K562 (cell line): Measurements from ENCODE around the gene RRAGD. TPM values are rescaled to one million over a fixed set of nuclear protein-coding genes. Genes with fewer than 3 reads are reported as not detected.

Source experiments
- ATAC-seq: fragments of 200-7000 bp; cut with Tn5 transposase; 3 replicates; pipeline ENCODE4 v1.9.1; 2020; ENCODE audit warnings: moderate library complexity
- BruUV-seq: library from RNA; stranded (reverse); fragments of 400-500 nt; replicated peaks from 2 replicates; lab custom pipeline; 2021; lab: Mats Ljungman, UMichigan
- CTCF ChIA-PET: fragments of 300-600 bp; formaldehyde crosslinking; extraction: SDS; loops from one replicate; lab custom pipeline; 2021; ENCODE audit warnings: low intra/inter-chr PET ratio; lab: Yijun Ruan, JAX
- POLR2A ChIA-PET: fragments of 300-600, 350-650 bp; sonication (Branson Sonifier 250); formaldehyde crosslinking; extraction: SDS; loops from one replicate; lab custom pipeline; 2021; ENCODE audit warnings: antibody characterized with exemption, inconsistent platforms; lab: Yijun Ruan, JAX
- DNase-seq, 4 experiments: peaks; one replicate each; pipeline versions ENCODE4 v3.0.0 to v3.0.0-alpha.2; 2011 to 2018; ENCODE audit warnings: low spot score in 3 of 4, mixed read lengths in 3 of 4; ENCODE audit errors: extremely low read depth in 1 of 4
- FAIRE-seq: peaks from 2 replicates; lab custom pipeline; 2011; peaks lifted over from hg19 to GRCh38; lab: Jason Lieb, UNC
- H2AFZ ChIP-seq: 2 replicates; pipeline ENCODE4 v1.6.0; 2011; ENCODE audit warnings: low read depth, low read length, control low read depth, inconsistent platforms
- H3K27ac ChIP-seq: fragments of 200-600 bp; 3 replicates; pipeline ENCODE4 v1.8.0; 2011; ENCODE audit warnings: low read depth, mild to moderate bottlenecking, control low read depth, inconsistent platforms, low read length, moderate library complexity, mixed read lengths; ENCODE audit errors: extremely low read depth
- H3K27me3 ChIP-seq, 2 experiments: fragments of 300-600 bp in 1 of 2; 2 replicates in 1 of 2; 3 replicates in 1 of 2; pipeline versions ENCODE4 v1.6.0 to v1.8.0; 2011; ENCODE audit warnings: inconsistent platforms in 2 of 2, low read length in 2 of 2, mild to moderate bottlenecking in 1 of 2, mixed read lengths in 1 of 2, moderate library complexity in 1 of 2; ENCODE audit not compliant: control insufficient read depth in 2 of 2, insufficient read depth in 2 of 2
- H3K36me3 ChIP-seq: fragments of 300-600 bp; 3 replicates; pipeline ENCODE4 v1.8.0; 2011; ENCODE audit warnings: mild to moderate bottlenecking, low read length, inconsistent platforms; ENCODE audit not compliant: control insufficient read depth, insufficient read depth
- H3K4me1 ChIP-seq, 2 experiments: fragments of 200-600 bp in 1 of 2; replicated peaks in 1 of 2; 2 replicates in 1 of 2; 3 replicates in 1 of 2; pipeline versions ENCODE4 v1.5.1 to v1.8.0; 2011; ENCODE audit warnings: inconsistent platforms in 2 of 2, low read length in 2 of 2, mild to moderate bottlenecking in 1 of 2, mixed read lengths in 1 of 2, moderate library complexity in 1 of 2; ENCODE audit not compliant: control insufficient read depth in 2 of 2, insufficient read depth in 2 of 2
- H3K4me2 ChIP-seq: 2 replicates; pipeline ENCODE4 v1.6.1; 2011; ENCODE audit warnings: low read length, control low read depth, inconsistent platforms, mixed read lengths; ENCODE audit not compliant: insufficient read depth
- H3K4me3 ChIP-seq: fragments of 200-600 bp; sonication (generic), shearing (Covaris generic); 2 replicates; pipeline ENCODE4 v1.5.1; 2016; ENCODE audit warnings: control low read depth, inconsistent platforms
- H3K79me2 ChIP-seq: fragments of 200-600 bp; 3 replicates; pipeline ENCODE4 v1.8.0; 2011; ENCODE audit warnings: low read length, inconsistent platforms; ENCODE audit not compliant: control insufficient read depth, insufficient read depth
- H3K9ac ChIP-seq, 2 experiments: 2 replicates each; pipeline versions ENCODE4 v1.6.0 to v1.6.1; 2011; ENCODE audit warnings: low read depth in 2 of 2, low read length in 2 of 2, control low read depth in 1 of 2, inconsistent platforms in 1 of 2, mild to moderate bottlenecking in 1 of 2, mixed read lengths in 1 of 2; ENCODE audit not compliant: insufficient read depth in 1 of 2
- H3K9me1 ChIP-seq: one replicate; pipeline ENCODE4 v1.6.0; 2011; ENCODE audit warnings: inconsistent platforms, mild to moderate bottlenecking, low read length, moderate library complexity; ENCODE audit not compliant: control insufficient read depth, insufficient read depth
- H3K9me3 ChIP-seq: replicated peaks from 2 replicates; pipeline ENCODE4 v1.5.1; 2011; ENCODE audit warnings: low read depth, low read length, inconsistent platforms; ENCODE audit not compliant: control insufficient read depth, insufficient read depth
- H4K20me1 ChIP-seq: replicated peaks from 2 replicates; pipeline ENCODE4 v1.6.1; 2011; ENCODE audit warnings: low read length, inconsistent platforms, mixed read lengths; ENCODE audit not compliant: control insufficient read depth, insufficient read depth
- BRD4 ChIP-seq: fragments of 200-600 bp; sonication (generic); IDR thresholded peaks from 2 replicates; pipeline ENCODE4 v1.6.1; 2017; ENCODE audit warnings: inconsistent platforms
- CBFB ChIP-seq: sonication (generic); formaldehyde crosslinking; IDR thresholded peaks from 2 replicates; pipeline ENCODE4 v1.4.0; 2020; ENCODE audit warnings: mild to moderate bottlenecking, missing genetic modification reagents
- ERF ChIP-seq: fragments of 450-650 bp; formaldehyde crosslinking; IDR thresholded peaks from 2 replicates; pipeline ENCODE4 v1.4.0; 2020; ENCODE audit warnings: mild to moderate bottlenecking, mixed read lengths
- FOXP1 ChIP-seq: sonication (generic); formaldehyde crosslinking; IDR thresholded peaks from 2 replicates; pipeline ENCODE4 v1.8.0; 2022; ENCODE audit warnings: mild to moderate bottlenecking, missing genetic modification reagents
- NCOA6 ChIP-seq: fragments of 450-650 bp; IDR thresholded peaks from 2 replicates; pipeline ENCODE4 v1.6.1; 2017; ENCODE audit warnings: mild to moderate bottlenecking
- POLR2G ChIP-seq: fragments of 200-400 bp; formaldehyde crosslinking; IDR thresholded peaks from 2 replicates; pipeline ENCODE4 v1.6.1; 2017; ENCODE audit warnings: low read depth, mild to moderate bottlenecking, antibody characterized with exemption, low read length, moderate library complexity
- RBBP5 ChIP-seq: fragments of 200-600 bp; sonication (generic); IDR thresholded peaks from 2 replicates; pipeline ENCODE4 v1.6.1; 2012; ENCODE audit warnings: borderline replicate concordance, mild to moderate bottlenecking, low read length, control low read depth, inconsistent platforms; ENCODE audit not compliant: insufficient read depth, poor library complexity, severe bottlenecking
- ZNF133 ChIP-seq: fragments of 250-450 bp; sonication (Bioruptor Pico); IDR thresholded peaks from 2 replicates; pipeline ENCODE4 v1.4.0; 2020; ENCODE audit warnings: mild to moderate bottlenecking
- WGBS: fragments of 100-300 bp; shearing (Covaris generic); methylation state at CpG from one replicate; pipeline ENCODE4 v1.1.6; 2016; ENCODE audit warnings: low coverage, mixed read lengths; ENCODE audit not compliant: insufficient coverage; ENCODE audit errors: missing lambda C conversion rate; 5-methylcytosine and 5-hydroxymethylcytosine counted together
- in situ Hi-C: fragments of 300-500 bp; cut with MboI; formaldehyde crosslinking; loops from 4 replicates; pipeline ENCODE4 v1.15.0; 2018; ENCODE audit warnings: inconsistent platforms, mixed read lengths
- intact Hi-C: fragments of 100-400 bp; cut with micrococcal nuclease; formaldehyde crosslinking; loops from 2 replicates; pipeline ENCODE4 v1.14.2; 2022
- polyA plus RNA-seq, 8 experiments: library from polyadenylated mRNA; depleted of rRNA in 4 of 8; stranded (reverse) in 5 of 8; unstranded in 3 of 8; fragments of >200 nt; fragmentation: Nextera tagmentation in 2 of 8; fragmentation: Illumina TruSeq in 1 of 8; extraction: Ambion mirVana in 2 of 8; extraction: Trizol in 1 of 8; gene quantifications; 2 replicates each; pipeline versions ENCODE4 v1.2.1 to v1.2.3, GENCODE V29; 2011 to 2014; ENCODE audit warnings: inconsistent platforms in 1 of 8, missing spikeins in 1 of 8
- total RNA-seq, 7 experiments: library from RNA; depleted of rRNA in 6 of 7; stranded (reverse); fragments of >200 nt in 6 of 7; fragmentation: Illumina TruSeq in 2 of 7; extraction: Trizol in 2 of 7; gene quantifications; 2 replicates each; pipeline versions ENCODE4 v1.2.1 to v1.2.3, GENCODE V29; 2011 to 2021; ENCODE audit warnings: low replicate concordance in 1 of 7
- TF ChIP-seq, protein P1 (sequence below): fragments of 250-450 bp; sonication (Bioruptor Pico); IDR thresholded peaks from 2 replicates; pipeline ENCODE4 v1.9.0; 2021; ENCODE audit warnings: mild to moderate bottlenecking, inconsistent platforms
- TF ChIP-seq, protein P2 (sequence below), 2 experiments: fragments of 250-450 bp in 1 of 2; fragments of 450-650 bp in 1 of 2; sonication (Bioruptor Pico) in 1 of 2; IDR thresholded peaks; 2 replicates each; pipeline versions ENCODE4 v1.6.1 to v1.8.0; 2016 to 2021; ENCODE audit warnings: mild to moderate bottlenecking in 2 of 2, moderate library complexity in 2 of 2, missing compliant biosample characterization in 1 of 2, missing genetic modification characterization in 1 of 2
- TF ChIP-seq, protein P3 (sequence below): sonication (generic); formaldehyde crosslinking; IDR thresholded peaks from 2 replicates; pipeline ENCODE4 v1.8.0; 2022; ENCODE audit warnings: mild to moderate bottlenecking, missing genetic modification reagents

Gene RRAGD
- total and polyA plus RNA-seq, 9 of the 15 experiments (the other 6 are each of a cell fraction or from before 2014, with no cell fraction given), result 0.03 to 0.07 (median 0.04) TPM; not detected in 6

DNA sequence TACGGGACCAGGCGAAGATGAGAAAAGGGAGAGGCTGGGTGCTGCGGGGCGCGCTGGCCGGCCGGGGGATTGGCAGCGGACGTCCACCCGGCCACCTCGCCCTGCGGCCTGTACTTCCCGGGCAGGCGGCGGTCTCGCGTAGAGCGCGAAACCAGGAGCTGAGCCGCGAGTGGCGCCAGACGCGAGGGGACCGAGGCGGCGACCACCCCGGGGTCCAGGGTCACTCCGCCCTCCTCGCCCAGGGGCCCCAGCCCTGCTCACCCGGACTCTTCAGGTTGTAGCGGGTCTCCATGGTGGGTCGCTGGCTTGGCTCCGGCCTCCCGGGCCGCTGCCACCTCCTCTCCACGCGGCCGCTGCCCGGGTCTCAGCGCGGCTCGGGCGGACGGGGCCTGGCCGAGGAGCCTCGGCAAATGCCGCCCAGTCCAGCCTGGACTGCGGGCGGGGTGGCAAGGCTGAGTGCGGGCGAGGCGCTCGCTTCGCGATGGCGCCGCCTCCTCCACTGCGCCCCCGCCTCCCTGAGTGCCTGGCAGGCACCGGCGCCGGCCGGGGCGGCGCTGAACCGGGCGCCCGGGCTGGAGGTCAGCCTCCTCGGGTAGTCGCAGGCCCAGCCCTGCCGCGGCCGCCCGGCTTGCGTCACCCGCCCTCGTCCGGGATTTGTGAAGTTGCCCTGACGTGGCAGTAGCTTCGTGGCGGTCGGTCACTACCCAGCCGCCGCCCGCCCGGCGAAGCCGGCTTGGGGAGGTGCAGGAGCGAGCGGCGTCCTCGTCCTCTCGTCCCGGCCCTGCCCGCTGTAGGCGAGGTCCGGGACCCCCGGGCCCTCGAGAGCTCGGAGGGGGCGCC lies 59.6 kb downstream of the RRAGD start, which contains the start of gene UBE2J1:
Gene UBE2J1, minus strand, starts transcription at position 445 of the 840 bp plus-strand sequence. Its CDS starts 153 bp downstream, at position 292.
- Histone ChIP-seq H2AFZ (peak within 1 kb of the TSS; percentile 94), H3K79me2 (peaks cover 54% of the 10 kb centered on the region), H3K36me3 (no peaks in the 10 kb centered on the region), H3K4me1 (peaks cover 18 to 19% of the 10 kb centered on the region in 2 experiments), H3K4me3 (peak within 1 kb of the TSS; percentile 73), H3K9me1 (no peaks in the 10 kb centered on the region), H3K27me3 (no peaks in the 10 kb centered on the region), H4K20me1 (no peaks in the 10 kb centered on the region), H3K27ac (peak within 1 kb of the TSS; percentile 91), H3K9ac (peak within 1 kb of the TSS; percentile 95 to 99), H3K9me3 (no peaks in the 10 kb centered on the region), H3K4me2 (peak within 1 kb of the TSS; percentile 92)
- no TSS peak for BruUV-seq
- 0% methylated on average over 49 of the region's 102 CpGs for WGBS
- DNase-seq (peak; percentile 78 to 84 (median 82)), ATAC-seq (peak; percentile 94), FAIRE-seq (no peak)
- intact Hi-C loops (no loop called here), in situ Hi-C loops (no loop called here)
- ChIA-PET POLR2A (interaction anchor here (0.6 to 3.6 kb wide), 12 partner anchors 8 to 248 kb away, joined by 3 to 29 read pairs (median 4); no protein-coding TSS in a partner anchor), CTCF (interaction anchor here (0.8 kb wide), 1 partner anchor 370 kb away, joined by 3 read pairs; no protein-coding TSS in a partner anchor)
- TF ChIP-seq BRD4 (peak; percentile 93; the same call in 1 of the 2 replicates), POLR2G (peak; percentile 98), NCOA6 (no peak), ZNF133 (CRISPR knock-in tag) (no peak), ERF (no peak), FOXP1 (CRISPR knock-in tag) (peak; percentile 45; the same call in 1 of the 2 replicates), CBFB (CRISPR knock-in tag) (0 out of 2 replicates have a peak, but pooled peaks have one; percentile 57), RBBP5 (peak; percentile 87)
- TF ChIP-seq, protein P1, sequence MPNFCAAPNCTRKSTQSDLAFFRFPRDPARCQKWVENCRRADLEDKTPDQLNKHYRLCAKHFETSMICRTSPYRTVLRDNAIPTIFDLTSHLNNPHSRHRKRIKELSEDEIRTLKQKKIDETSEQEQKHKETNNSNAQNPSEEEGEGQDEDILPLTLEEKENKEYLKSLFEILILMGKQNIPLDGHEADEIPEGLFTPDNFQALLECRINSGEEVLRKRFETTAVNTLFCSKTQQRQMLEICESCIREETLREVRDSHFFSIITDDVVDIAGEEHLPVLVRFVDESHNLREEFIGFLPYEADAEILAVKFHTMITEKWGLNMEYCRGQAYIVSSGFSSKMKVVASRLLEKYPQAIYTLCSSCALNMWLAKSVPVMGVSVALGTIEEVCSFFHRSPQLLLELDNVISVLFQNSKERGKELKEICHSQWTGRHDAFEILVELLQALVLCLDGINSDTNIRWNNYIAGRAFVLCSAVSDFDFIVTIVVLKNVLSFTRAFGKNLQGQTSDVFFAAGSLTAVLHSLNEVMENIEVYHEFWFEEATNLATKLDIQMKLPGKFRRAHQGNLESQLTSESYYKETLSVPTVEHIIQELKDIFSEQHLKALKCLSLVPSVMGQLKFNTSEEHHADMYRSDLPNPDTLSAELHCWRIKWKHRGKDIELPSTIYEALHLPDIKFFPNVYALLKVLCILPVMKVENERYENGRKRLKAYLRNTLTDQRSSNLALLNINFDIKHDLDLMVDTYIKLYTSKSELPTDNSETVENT (CRISPR knock-in tag), result peak; percentile 81
- TF ChIP-seq, protein P2, sequence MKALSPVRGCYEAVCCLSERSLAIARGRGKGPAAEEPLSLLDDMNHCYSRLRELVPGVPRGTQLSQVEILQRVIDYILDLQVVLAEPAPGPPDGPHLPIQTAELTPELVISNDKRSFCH (CRISPR knock-in tag; IDR thresholded peaks at IDR 0.05), result no peak
- TF ChIP-seq, protein P2 (tag; IDR thresholded peaks at IDR 0.05), result peak; percentile 44; the same call in 1 of the 2 replicates
- TF ChIP-seq, protein P3, sequence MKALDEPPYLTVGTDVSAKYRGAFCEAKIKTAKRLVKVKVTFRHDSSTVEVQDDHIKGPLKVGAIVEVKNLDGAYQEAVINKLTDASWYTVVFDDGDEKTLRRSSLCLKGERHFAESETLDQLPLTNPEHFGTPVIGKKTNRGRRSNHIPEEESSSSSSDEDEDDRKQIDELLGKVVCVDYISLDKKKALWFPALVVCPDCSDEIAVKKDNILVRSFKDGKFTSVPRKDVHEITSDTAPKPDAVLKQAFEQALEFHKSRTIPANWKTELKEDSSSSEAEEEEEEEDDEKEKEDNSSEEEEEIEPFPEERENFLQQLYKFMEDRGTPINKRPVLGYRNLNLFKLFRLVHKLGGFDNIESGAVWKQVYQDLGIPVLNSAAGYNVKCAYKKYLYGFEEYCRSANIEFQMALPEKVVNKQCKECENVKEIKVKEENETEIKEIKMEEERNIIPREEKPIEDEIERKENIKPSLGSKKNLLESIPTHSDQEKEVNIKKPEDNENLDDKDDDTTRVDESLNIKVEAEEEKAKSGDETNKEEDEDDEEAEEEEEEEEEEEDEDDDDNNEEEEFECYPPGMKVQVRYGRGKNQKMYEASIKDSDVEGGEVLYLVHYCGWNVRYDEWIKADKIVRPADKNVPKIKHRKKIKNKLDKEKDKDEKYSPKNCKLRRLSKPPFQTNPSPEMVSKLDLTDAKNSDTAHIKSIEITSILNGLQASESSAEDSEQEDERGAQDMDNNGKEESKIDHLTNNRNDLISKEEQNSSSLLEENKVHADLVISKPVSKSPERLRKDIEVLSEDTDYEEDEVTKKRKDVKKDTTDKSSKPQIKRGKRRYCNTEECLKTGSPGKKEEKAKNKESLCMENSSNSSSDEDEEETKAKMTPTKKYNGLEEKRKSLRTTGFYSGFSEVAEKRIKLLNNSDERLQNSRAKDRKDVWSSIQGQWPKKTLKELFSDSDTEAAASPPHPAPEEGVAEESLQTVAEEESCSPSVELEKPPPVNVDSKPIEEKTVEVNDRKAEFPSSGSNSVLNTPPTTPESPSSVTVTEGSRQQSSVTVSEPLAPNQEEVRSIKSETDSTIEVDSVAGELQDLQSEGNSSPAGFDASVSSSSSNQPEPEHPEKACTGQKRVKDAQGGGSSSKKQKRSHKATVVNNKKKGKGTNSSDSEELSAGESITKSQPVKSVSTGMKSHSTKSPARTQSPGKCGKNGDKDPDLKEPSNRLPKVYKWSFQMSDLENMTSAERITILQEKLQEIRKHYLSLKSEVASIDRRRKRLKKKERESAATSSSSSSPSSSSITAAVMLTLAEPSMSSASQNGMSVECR, result 0 out of 2 replicates have a peak, but pooled peaks have one; percentile 46
